Chondrocyte (in vitro differentiated cells): Measurements from ENCODE around the gene TLE3. TPM values are rescaled to one million over a fixed set of nuclear protein-coding genes. Genes with fewer than 3 reads are reported as not detected.

Source experiments
- DNase-seq: peaks from one replicate; pipeline ENCODE4 v3.0.0; 2021; ENCODE audit warnings: mixed read lengths, low spot score
- H3K27ac Mint-ChIP-seq: one replicate; pipeline ENCODE4 v1.8.0; 2021; ENCODE audit warnings: mild to moderate bottlenecking, moderate library complexity, mixed read lengths; ENCODE audit not compliant: unreplicated experiment
- H3K27me3 Mint-ChIP-seq: 2 replicates; pipeline ENCODE4 v1.8.0; 2021; ENCODE audit warnings: low read depth, mixed read lengths
- H3K36me3 Mint-ChIP-seq: 2 replicates; pipeline ENCODE4 v1.8.0; 2021; ENCODE audit warnings: low read depth, mixed read lengths
- H3K4me1 Mint-ChIP-seq: 2 replicates; pipeline ENCODE4 v1.8.0; 2021; ENCODE audit warnings: low read depth, mild to moderate bottlenecking, mixed read lengths
- H3K4me3 Mint-ChIP-seq: one replicate; pipeline ENCODE4 v1.8.0; 2021; ENCODE audit warnings: mild to moderate bottlenecking, moderate library complexity, mixed read lengths; ENCODE audit not compliant: unreplicated experiment
- H3K9me3 Mint-ChIP-seq: 2 replicates; pipeline ENCODE4 v1.8.0; 2021; ENCODE audit warnings: low read depth, mixed read lengths
- CTCF ChIP-seq: fragments of 200-600 bp; sonication (generic); IDR thresholded peaks from 2 replicates; pipeline ENCODE4 v1.5.0; 2021; ENCODE audit warnings: antibody characterized with exemption, mild to moderate bottlenecking, moderate library complexity
- total RNA-seq: library from RNA; stranded (reverse); gene quantifications from 3 replicates; pipeline ENCODE4 v1.2.1, GENCODE V29; 2021

Gene TLE3
- total RNA-seq, 1 donor from 2014 or later: 53.4 TPM

- no peak overlapping the region for H3K27ac Mint-ChIP-seq
- no peak for DNase-seq
- peaks cover 8% of the 10 kb centered on the region for H3K9me3 Mint-ChIP-seq
- H3K4me3 Mint-ChIP-seq: no peak overlapping the region
- no peak for TF ChIP-seq CTCF
- peaks cover 30% of the 10 kb centered on the region for H3K27me3 Mint-ChIP-seq
- peaks cover 6% of the 10 kb centered on the region for H3K36me3 Mint-ChIP-seq
- no peaks in the 10 kb centered on the region for H3K4me1 Mint-ChIP-seq
Measured at GRCh38 chr15:70004826-70005225, 92.9 kb downstream of the TLE3 start.

GRCh38 chr15:70002897-70003296 is 94.8 kb downstream of the TLE3 start:
- peaks cover 6% of the 10 kb centered on the region for H3K36me3 Mint-ChIP-seq
- TF ChIP-seq CTCF: no peak
- DNase-seq: no peak
- peaks cover 29% of the 10 kb centered on the region for H3K27me3 Mint-ChIP-seq
- H3K4me3 Mint-ChIP-seq: no peak overlapping the region
- no peaks in the 10 kb centered on the region for H3K4me1 Mint-ChIP-seq
- H3K9me3 Mint-ChIP-seq: peaks cover 8% of the 10 kb centered on the region
- H3K27ac Mint-ChIP-seq: no peak overlapping the region

- peaks cover 6% of the 10 kb centered on the region for H3K36me3 Mint-ChIP-seq
- no peaks in the 10 kb centered on the region for H3K4me1 Mint-ChIP-seq
- no peak overlapping the region for H3K27ac Mint-ChIP-seq
- DNase-seq: no peak
- TF ChIP-seq CTCF: no peak
- no peak overlapping the region for H3K4me3 Mint-ChIP-seq
- H3K27me3 Mint-ChIP-seq: peaks cover 25% of the 10 kb centered on the region
- peaks cover 8% of the 10 kb centered on the region for H3K9me3 Mint-ChIP-seq
Measured at GRCh38 chr15:70001859-70002258, 95.9 kb downstream of the TLE3 start.

GRCh38 chr15:69999392-70000085 is 98.2 kb downstream of the TLE3 start:
- Mint-ChIP-seq H3K4me1 (no peaks in the 10 kb centered on the region), H3K9me3 (peaks cover 8% of the 10 kb centered on the region), H3K27me3 (peaks cover 27% of the 10 kb centered on the region), H3K36me3 (peaks cover 6% of the 10 kb centered on the region), H3K4me3 (no peak overlapping the region), H3K27ac (no peak overlapping the region)
- DNase-seq: no peak
- TF ChIP-seq CTCF: no peak

- Mint-ChIP-seq H3K4me3 (no peak overlapping the region), H3K27me3 (peaks cover 22% of the 10 kb centered on the region), H3K9me3 (peaks cover 8% of the 10 kb centered on the region), H3K36me3 (peaks cover 6% of the 10 kb centered on the region), H3K27ac (no peak overlapping the region), H3K4me1 (no peaks in the 10 kb centered on the region)
- DNase-seq: no peak
- TF ChIP-seq CTCF: no peak
Measured at GRCh38 chr15:69998541-69999391, 99.0 kb downstream of the TLE3 start.
